ENCODE results near the gene ABCG1. TPM values are rescaled to one million over a fixed set of nuclear protein-coding genes. Genes with fewer than 3 reads are reported as not detected.

ABCG1 gene
- total and polyA plus RNA-seq, 2 donors (not counting 3 experiments of a cell fraction or from before 2014, with no cell fraction given) = 6.7 to 19.6 TPM

GRCh38 chr21:42294273-42294880 is 75.4 kb downstream of the ABCG1 start:
- H3K9ac ChIP-seq (replicated peaks; ENCODE audit: extremely low read depth, insufficient read depth, low read length) = no peak overlapping the region
- FAIRE-seq (no peak), DNase-seq (ENCODE audit: low read depth, low spot score) (no peak)
- no peak overlapping the region for H3K27ac ChIP-seq (ENCODE audit: insufficient read depth, low read depth, low read length)
- no peaks in the 10 kb centered on the region for H4K20me1 ChIP-seq (replicated peaks; ENCODE audit: control insufficient read depth, extremely low read depth, insufficient read depth, low read length)
- intact Hi-C loops (cut with micrococcal nuclease) = no loop called here
- H3K9me1 ChIP-seq (replicated peaks; ENCODE audit: control insufficient read depth, extremely low read depth, insufficient read depth, low read length) = no peaks in the 10 kb centered on the region
- no peaks in the 10 kb centered on the region for H3K79me2 ChIP-seq (ENCODE audit: control insufficient read depth, insufficient read depth, low read length)
- H3K9me3 ChIP-seq (replicated peaks; ENCODE audit: control insufficient read depth, insufficient read depth, low read length) = no peaks in the 10 kb centered on the region
- H3K4me3 ChIP-seq (replicated peaks in 1 of 3; ENCODE audit: insufficient read depth in 1 of 3, low read depth in 1 of 3, low read length in 3 of 3) = no peak overlapping the region
- no peaks in the 10 kb centered on the region for H3K27me3 ChIP-seq (ENCODE audit: control insufficient read depth in 2 of 2, insufficient read depth in 2 of 2, low read length in 2 of 2)
- no peak overlapping the region for H2AFZ ChIP-seq (ENCODE audit: low read depth, low read length)
- TF ChIP-seq FOS (IDR thresholded peaks at IDR 0.05; ENCODE audit: borderline replicate concordance, insufficient read depth, low read length) (no peak), EZH2 (IDR thresholded peaks at IDR 0.05; ENCODE audit: borderline replicate concordance, low read depth, low read length, severe bottlenecking) (no peak), GATA2 (IDR thresholded peaks at IDR 0.05; ENCODE audit: insufficient read depth, insufficient read length, low read depth, low read length) (no peak), CTCF (IDR thresholded peaks at IDR 0.05; ENCODE audit: extremely low read depth in 1 of 2, insufficient read depth in 1 of 2, low read depth in 1 of 2, low read length in 2 of 2) (no peak), MAX (IDR thresholded peaks at IDR 0.05; ENCODE audit: insufficient read depth, insufficient read length) (no peak), POLR2A (IDR thresholded peaks at IDR 0.05; ENCODE audit: low read depth, low read length) (no peak), POLR2AphosphoS5 (IDR thresholded peaks at IDR 0.05; ENCODE audit: insufficient read depth, low read depth, low read length) (no peak), JUN (IDR thresholded peaks at IDR 0.05; ENCODE audit: borderline replicate concordance, insufficient read depth, insufficient read length, low read depth) (no peak)
- CTCF ChIA-PET = interaction anchor here (3.0 kb wide), 1 partner anchor 149 kb away, joined by 10 read pairs; no protein-coding TSS in a partner anchor
- POLR2A ChIA-PET = no interaction called here
- no TSS peak for BruUV-seq (replicated peaks)
- dilution Hi-C loops (cut with MboI; ENCODE audit: extremely low pct_ligation_motif_present, low sequenced_read_pairs) = no loop called here
- H3K4me1 ChIP-seq (ENCODE audit: control insufficient read depth, extremely low read depth, insufficient read depth, low read length) = no peaks in the 10 kb centered on the region
- H3K36me3 ChIP-seq (ENCODE audit: control insufficient read depth in 2 of 2, extremely low read depth in 1 of 2, insufficient read depth in 2 of 2, low read length in 2 of 2) = no peaks in the 10 kb centered on the region
- no peak overlapping the region for H3K4me2 ChIP-seq (ENCODE audit: insufficient read depth, low read length)

Data from endothelial cell of umbilical vein (primary cell).